ENCODE results near the gene FAM53A.
"Not testable (repeated sequence)": the region's sequence is repeated elsewhere in the genome, so short reads cannot be mapped to it uniquely, and the experiment has no call there.

FAM53A gene

GRCh38 chr4:1717129-1718094 lies 33.3 kb upstream of the FAM53A start:
- DNase-seq (ENCODE audit: low read depth), result no peak

- no peak for DNase-seq (ENCODE audit: low read depth)
These were observed 32.2 kb upstream of the FAM53A start for GRCh38 chr4:1716065-1716945.

- no peak for DNase-seq (ENCODE audit: low read depth)
These were observed 31.1 kb upstream of the FAM53A start for GRCh38 chr4:1715002-1715758.

- DNase-seq (ENCODE audit: low read depth), result no peak
These were observed 30.3 kb upstream of the FAM53A start for GRCh38 chr4:1714303-1715001.

- DNase-seq (ENCODE audit: low read depth), result no peak
These were observed 29.1 kb upstream of the FAM53A start for GRCh38 chr4:1713003-1713851.

GRCh38 chr4:1712216-1713002 lies 28.3 kb upstream of the FAM53A start, which contains the start of gene SLBP:
SLBP (minus strand) TSS chr4:1712319; CDS start chr4:1712188, 131 bp downstream.
- peak; percentile 81 for DNase-seq (ENCODE audit: low read depth)

- DNase-seq (ENCODE audit: low read depth), result peak; percentile 29
These were observed 27.6 kb upstream of the FAM53A start for GRCh38 chr4:1711571-1712215.

GRCh38 chr4:1711055-1711570 lies 27.0 kb upstream of the FAM53A start:
- DNase-seq (ENCODE audit: low read depth), result no peak

GRCh38 chr4:1708581-1708980 lies 24.5 kb upstream of the FAM53A start:
- DNase-seq (ENCODE audit: low read depth), result no peak

- no peak for DNase-seq (ENCODE audit: low read depth)
These were observed 22.2 kb upstream of the FAM53A start for GRCh38 chr4:1706358-1706757.

GRCh38 chr4:1705732-1706131 lies 21.6 kb upstream of the FAM53A start:
- DNase-seq (ENCODE audit: low read depth), result no peak

- no peak for DNase-seq (ENCODE audit: low read depth)
These were observed 19.8 kb upstream of the FAM53A start for GRCh38 chr4:1703867-1704266.

- DNase-seq (ENCODE audit: low read depth), result not testable (repeated sequence)
These were observed 17.6 kb upstream of the FAM53A start for GRCh38 chr4:1701671-1702070.

GRCh38 chr4:1695913-1696312 lies 11.8 kb upstream of the FAM53A start:
- DNase-seq (ENCODE audit: low read depth), result no peak

GRCh38 chr4:1693131-1693896 lies 9.2 kb upstream of the FAM53A start:
- DNase-seq (ENCODE audit: low read depth), result peak; percentile 39

GRCh38 chr4:1691737-1692373 lies 7.7 kb upstream of the FAM53A start:
- no peak for DNase-seq (ENCODE audit: low read depth)

- DNase-seq (ENCODE audit: low read depth), result no peak
These were observed 6.6 kb upstream of the FAM53A start for GRCh38 chr4:1690698-1691097.
